Measurements from ENCODE around the gene SYMPK.

Gene SYMPK

GRCh38 chr19:45785097-45785496, 77.8 kb downstream of the SYMPK start:
- no peak overlapping the region for H3K27ac ChIP-seq
- no peak overlapping the region for H3K4me3 ChIP-seq (ENCODE audit: low read depth in 1 of 2, low read length in 1 of 2)
- no peak for TF ChIP-seq CTCF (IDR thresholded peaks at IDR 0.05)
- peaks cover 0 to 1% of the 10 kb centered on the region in 2 experiments for H3K4me1 ChIP-seq (ENCODE audit: control insufficient read depth in 1 of 2, insufficient read depth in 1 of 2, low read depth in 1 of 2, low read length in 1 of 2)
- peaks cover 100% of the 10 kb centered on the region for H3K27me3 ChIP-seq
- no peaks in the 10 kb centered on the region for H3K9me3 ChIP-seq
- H3K36me3 ChIP-seq: peaks cover 12% of the 10 kb centered on the region

- peaks cover 12% of the 10 kb centered on the region for H3K36me3 ChIP-seq
- peaks cover 100% of the 10 kb centered on the region for H3K27me3 ChIP-seq
- no peak for TF ChIP-seq CTCF (IDR thresholded peaks at IDR 0.05)
- no peak overlapping the region for H3K4me3 ChIP-seq (ENCODE audit: low read depth in 1 of 2, low read length in 1 of 2)
- H3K4me1 ChIP-seq (ENCODE audit: control insufficient read depth in 1 of 2, insufficient read depth in 1 of 2, low read depth in 1 of 2, low read length in 1 of 2): peaks cover 3 to 8% of the 10 kb centered on the region in 2 experiments
- no peaks in the 10 kb centered on the region for H3K9me3 ChIP-seq
- H3K27ac ChIP-seq: no peak overlapping the region
Observed at GRCh38 chr19:45784096-45784495, 78.9 kb downstream of the SYMPK start.

- Histone ChIP-seq H3K4me1 (ENCODE audit: control insufficient read depth in 1 of 2, insufficient read depth in 1 of 2, low read depth in 1 of 2, low read length in 1 of 2) (peaks cover 6 to 11% of the 10 kb centered on the region in 2 experiments), H3K4me3 (ENCODE audit: low read depth in 1 of 2, low read length in 1 of 2) (no peak overlapping the region), H3K27me3 (peaks cover 100% of the 10 kb centered on the region), H3K27ac (no peak overlapping the region), H3K9me3 (no peaks in the 10 kb centered on the region), H3K36me3 (peaks cover 12% of the 10 kb centered on the region)
- no peak for TF ChIP-seq CTCF (IDR thresholded peaks at IDR 0.05)
Observed at GRCh38 chr19:45782820-45783785, 79.8 kb downstream of the SYMPK start.

- Histone ChIP-seq H3K4me3 (ENCODE audit: low read depth in 1 of 2, low read length in 1 of 2) (no peak within 1 kb of the TSS), H3K36me3 (peaks cover 12% of the 10 kb centered on the region), H3K27me3 (peaks cover 100% of the 10 kb centered on the region), H3K27ac (no peak within 1 kb of the TSS), H3K9me3 (no peaks in the 10 kb centered on the region), H3K4me1 (ENCODE audit: control insufficient read depth in 1 of 2, insufficient read depth in 1 of 2, low read depth in 1 of 2, low read length in 1 of 2) (peaks cover 6 to 11% of the 10 kb centered on the region in 2 experiments)
- no peak for TF ChIP-seq CTCF (IDR thresholded peaks at IDR 0.05)
Observed at GRCh38 chr19:45782162-45782691, 80.7 kb downstream of the SYMPK start, which contains the start of gene DMPK. DMPK (minus strand) TSS chr19:45782490; CDS start chr19:45782352, 138 bp downstream.

- H3K9me3 ChIP-seq: no peaks in the 10 kb centered on the region
- TF ChIP-seq CTCF (IDR thresholded peaks at IDR 0.05): no peak
- H3K4me1 ChIP-seq (ENCODE audit: control insufficient read depth in 1 of 2, insufficient read depth in 1 of 2, low read depth in 1 of 2, low read length in 1 of 2): peaks cover 6 to 11% of the 10 kb centered on the region in 2 experiments
- peaks cover 100% of the 10 kb centered on the region for H3K27me3 ChIP-seq
- no peak overlapping the region for H3K27ac ChIP-seq
- H3K36me3 ChIP-seq: peaks cover 11% of the 10 kb centered on the region
- H3K4me3 ChIP-seq (ENCODE audit: low read depth in 1 of 2, low read length in 1 of 2): no peak overlapping the region
Observed at GRCh38 chr19:45781214-45782161, 81.5 kb downstream of the SYMPK start.

Measured in neutrophil (primary cell).